HG03064 (cell line): ENCODE results near the gene TRAPPC12.

Source experiments
- ATAC-seq: cut with Tn5 transposase; IDR thresholded peaks from one replicate; pipeline ENCODE4 v1.9.1; 2021; ENCODE audit warnings: low read depth; ENCODE audit not compliant: unreplicated experiment

Gene TRAPPC12

GRCh38 chr2:3405307-3405706 lies 25.8 kb downstream of the TRAPPC12 start:
- no peak for ATAC-seq

GRCh38 chr2:3405876-3406275 lies 26.4 kb downstream of the TRAPPC12 start:
- ATAC-seq, result no peak

DNA sequence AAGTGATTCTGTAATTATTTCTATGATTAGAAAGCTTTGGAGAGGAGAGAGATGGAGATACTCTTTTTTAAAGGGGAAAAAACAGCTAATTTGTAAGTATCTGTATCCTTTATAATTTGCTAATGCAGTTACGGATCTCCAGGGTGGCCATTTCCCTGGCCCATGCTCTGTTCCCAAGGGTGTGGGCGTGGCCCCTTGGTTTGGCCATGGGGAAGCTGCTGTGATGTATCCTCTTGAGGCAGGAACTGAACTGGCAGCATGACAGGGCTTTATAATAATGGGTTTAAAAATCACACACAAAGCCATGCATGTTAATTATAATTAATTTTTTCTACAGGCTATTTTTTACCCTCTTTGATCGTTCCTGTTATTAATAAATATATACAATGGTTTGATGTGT lies 27.0 kb downstream of the TRAPPC12 start:
- no peak for ATAC-seq

DNA sequence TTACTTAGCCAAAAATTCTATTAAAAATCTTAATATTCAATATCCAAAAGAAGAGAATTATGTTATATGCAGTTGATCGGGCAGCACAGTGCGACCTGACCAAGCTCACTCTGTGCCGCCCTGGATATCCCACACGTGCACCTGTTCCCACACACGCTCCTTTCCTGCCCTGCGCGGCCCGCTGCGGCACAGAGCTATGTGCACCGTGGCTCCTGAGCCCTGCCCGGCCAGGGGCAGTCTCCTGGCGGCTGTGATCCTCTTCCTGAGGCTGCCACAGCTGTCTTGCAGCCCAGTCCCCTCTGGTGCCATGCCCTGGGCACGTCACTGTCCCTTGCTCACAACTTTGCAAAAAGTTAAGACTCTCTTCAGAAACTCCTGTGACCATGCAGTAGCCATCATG lies 29.3 kb downstream of the TRAPPC12 start:
- ATAC-seq, result no peak

DNA sequence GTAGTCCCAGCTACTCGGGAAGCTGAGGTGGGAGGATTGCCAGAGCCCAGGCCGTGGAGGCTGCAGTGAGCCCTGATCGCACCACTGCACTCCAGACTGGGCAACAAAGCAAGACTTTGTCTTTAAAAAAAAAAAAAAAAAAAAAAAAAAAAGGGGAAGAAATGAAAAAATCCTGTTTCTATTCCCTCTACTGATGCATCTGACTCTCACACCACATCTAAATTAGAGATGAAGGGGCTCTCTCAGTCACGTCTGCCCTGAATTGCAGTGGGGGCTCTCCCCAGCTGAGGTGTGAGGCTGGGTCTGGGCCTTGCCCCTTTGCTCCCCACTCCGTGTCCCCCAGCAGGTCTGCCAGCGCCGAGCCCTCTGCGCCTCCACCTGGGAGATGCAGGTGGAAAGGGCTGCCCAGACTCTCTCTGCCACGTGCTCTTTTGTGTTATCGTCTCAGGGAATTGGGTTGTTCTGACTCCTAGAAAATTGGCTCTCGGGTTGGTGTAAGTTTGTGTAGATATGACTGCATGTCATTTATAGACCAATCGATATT lies 30.2 kb downstream of the TRAPPC12 start:
- ATAC-seq, result no peak

DNA sequence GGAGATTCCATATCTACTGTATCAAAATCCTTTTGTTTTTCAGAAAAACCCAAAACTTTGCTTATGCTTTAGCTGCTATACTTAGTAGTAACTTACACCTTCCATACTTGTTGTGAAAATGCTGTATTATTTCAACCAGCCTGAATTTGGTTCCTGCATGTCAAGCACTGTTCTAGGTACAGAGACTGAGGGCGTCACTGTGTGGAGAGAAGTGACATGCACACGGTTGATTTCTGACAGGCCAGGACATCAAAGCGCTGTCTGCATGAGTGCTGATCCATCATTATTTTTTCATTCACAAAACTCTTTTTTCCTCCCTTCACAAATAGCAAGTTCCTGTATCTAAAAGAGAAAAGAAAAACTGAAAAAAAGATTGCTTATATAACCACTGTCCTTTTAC lies 31.6 kb downstream of the TRAPPC12 start:
- ATAC-seq, result no peak

DNA sequence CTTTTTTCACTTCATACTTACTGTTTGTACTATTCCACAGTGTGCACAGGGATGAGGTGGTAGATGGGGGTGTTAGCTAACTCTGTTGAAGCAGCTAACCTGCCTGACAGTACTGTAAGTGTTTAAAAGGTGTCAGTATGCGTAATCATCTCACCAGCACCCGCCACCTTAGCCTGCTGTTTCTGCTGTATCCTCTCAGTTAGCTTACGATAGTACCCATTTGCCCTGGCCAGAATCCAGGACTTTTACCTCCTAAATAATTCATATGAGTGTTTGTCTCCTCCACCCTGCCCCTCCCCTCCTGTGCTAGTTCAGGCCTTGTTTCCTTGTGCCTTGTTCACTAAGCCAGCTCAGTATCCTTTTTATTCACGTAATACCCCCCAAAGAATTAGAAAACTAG lies 34.2 kb downstream of the TRAPPC12 start:
- no peak for ATAC-seq

- no peak for ATAC-seq
These were observed 34.8 kb downstream of the TRAPPC12 start for GRCh38 chr2:3414133-3414860.

- ATAC-seq, result no peak
These were observed 39.4 kb downstream of the TRAPPC12 start for GRCh38 chr2:3418766-3419404.

GRCh38 chr2:3420076-3420768 lies 40.7 kb downstream of the TRAPPC12 start:
- ATAC-seq, result no peak

- ATAC-seq, result no peak
These were observed 41.4 kb downstream of the TRAPPC12 start for GRCh38 chr2:3420769-3421397.

GRCh38 chr2:3421580-3421979 lies 42.1 kb downstream of the TRAPPC12 start:
- no peak for ATAC-seq

DNA sequence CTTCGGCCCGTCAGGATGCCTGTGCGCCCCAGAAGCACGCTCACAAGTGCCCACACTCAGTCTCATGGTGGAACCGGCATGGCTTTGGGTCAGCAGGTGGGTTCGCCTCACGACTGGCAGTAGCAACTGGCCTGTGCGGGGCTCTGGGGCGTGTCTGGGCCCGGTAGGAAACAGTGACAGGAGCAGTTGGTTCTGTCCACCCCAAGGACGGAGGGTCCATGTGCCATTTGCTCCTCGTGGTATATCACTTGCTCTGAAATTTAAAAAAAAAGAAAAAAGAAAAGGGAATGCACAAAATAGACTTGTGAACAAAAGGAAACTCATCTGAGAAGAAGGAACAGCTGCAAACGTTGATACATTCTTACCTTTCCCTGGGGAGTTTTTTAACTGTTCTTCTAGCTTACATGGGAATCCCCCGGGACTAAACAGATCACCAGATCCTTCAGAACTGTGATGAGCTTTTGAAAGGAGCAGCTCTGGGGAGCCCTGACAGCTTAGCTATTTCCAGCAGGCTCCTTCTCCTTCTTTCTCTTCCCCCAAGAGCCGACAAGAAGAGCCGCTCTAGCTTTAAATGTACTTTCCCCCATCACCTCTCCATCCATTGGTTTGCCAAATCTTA lies 42.8 kb downstream of the TRAPPC12 start:
- no peak for ATAC-seq

DNA sequence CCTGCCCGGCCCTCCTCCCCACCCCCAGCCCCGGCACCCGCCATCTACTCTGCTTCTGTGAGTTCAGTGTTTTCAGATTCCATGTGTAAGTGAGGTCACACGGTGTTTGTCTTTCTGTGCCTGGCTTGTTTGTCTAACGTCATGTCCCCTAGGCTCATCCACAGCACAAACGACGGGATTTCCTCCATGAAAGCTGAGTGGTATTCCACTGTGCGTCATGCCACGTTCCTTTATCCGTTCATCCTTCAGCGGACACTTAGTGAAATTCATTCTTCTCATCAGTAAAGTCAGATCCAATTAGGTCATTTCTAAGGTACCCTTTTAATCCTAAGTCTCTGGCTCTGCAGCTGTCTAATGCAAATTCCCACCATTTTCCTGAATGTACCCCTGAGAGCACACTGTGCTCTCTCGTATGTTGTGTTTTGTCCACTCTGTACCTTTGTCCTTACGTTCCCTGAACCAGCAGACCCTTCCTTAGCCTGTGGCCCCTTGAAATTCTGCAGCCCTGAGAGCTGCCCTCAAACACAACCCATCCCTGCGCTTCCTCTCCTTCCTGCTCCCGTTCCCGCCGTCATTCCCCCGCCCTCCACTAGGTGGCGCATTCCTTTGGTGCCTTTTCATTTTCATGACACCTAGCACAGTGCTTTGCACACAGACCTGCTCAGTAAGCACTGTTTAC lies 44.1 kb downstream of the TRAPPC12 start:
- no peak for ATAC-seq

DNA sequence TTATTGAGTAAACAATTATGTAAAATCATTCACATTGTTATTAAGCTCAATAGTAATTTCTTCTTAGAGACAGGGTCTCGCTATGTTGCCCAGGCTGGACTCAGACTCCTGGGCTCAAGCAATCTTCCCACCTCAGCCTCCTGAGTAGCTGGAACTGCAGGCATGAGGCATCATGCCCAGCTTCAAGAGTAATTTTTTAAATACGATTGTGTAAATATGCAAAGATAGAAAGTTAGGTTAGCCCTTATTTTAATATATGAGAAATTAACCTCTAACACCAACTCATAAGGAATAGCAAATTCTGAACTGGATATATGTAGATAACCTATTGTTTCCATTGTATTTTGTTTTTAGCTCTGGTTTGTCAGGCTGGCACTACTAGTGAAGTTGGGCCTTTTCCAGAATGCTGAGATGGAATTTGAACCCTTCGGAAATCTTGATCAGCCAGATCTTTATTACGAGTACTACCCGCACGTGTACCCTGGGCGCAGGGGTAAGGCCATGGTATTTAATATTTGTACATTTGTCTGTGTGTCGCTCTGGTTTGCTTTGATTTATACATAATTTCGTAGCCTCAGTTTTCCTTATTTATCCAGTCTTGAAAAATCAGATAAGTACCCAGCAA lies 44.8 kb downstream of the TRAPPC12 start:
- no peak for ATAC-seq

- no peak for ATAC-seq
These were observed 47.1 kb downstream of the TRAPPC12 start for GRCh38 chr2:3426615-3427014.

- no peak for ATAC-seq
These were observed 47.8 kb downstream of the TRAPPC12 start for GRCh38 chr2:3427272-3427671.

- ATAC-seq, result no peak
These were observed 49.1 kb downstream of the TRAPPC12 start for GRCh38 chr2:3428577-3428976.

GRCh38 chr2:3429066-3429610 lies 49.6 kb downstream of the TRAPPC12 start:
- ATAC-seq, result no peak
